GM21515 (cell line): Measurements from ENCODE around the gene SNCB.

ENCODE experiments used
- ATAC-seq: cut with Tn5 transposase; IDR thresholded peaks from one replicate; pipeline ENCODE4 v1.9.1; 2021; ENCODE audit not compliant: unreplicated experiment

SNCB gene

DNA sequence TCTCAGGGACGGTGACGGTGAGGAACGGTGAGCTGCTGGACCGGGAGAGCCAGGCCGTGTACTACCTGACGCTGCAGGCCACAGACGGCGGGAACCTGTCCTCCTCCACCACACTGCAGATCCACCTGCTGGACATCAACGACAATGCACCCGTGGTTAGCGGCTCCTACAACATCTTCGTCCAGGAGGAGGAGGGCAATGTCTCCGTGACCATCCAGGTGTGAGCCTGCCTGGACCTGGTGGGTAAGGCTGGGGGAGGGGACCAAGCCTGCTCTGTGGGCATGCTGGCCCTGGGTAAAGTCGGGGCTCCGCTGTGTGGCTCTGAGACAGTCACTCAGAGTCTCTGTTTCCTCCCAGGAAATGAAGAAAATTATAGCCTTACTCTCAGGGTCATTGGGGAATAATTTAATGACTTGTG, 51.9 kb downstream of the SNCB start:
- no peak for ATAC-seq

DNA sequence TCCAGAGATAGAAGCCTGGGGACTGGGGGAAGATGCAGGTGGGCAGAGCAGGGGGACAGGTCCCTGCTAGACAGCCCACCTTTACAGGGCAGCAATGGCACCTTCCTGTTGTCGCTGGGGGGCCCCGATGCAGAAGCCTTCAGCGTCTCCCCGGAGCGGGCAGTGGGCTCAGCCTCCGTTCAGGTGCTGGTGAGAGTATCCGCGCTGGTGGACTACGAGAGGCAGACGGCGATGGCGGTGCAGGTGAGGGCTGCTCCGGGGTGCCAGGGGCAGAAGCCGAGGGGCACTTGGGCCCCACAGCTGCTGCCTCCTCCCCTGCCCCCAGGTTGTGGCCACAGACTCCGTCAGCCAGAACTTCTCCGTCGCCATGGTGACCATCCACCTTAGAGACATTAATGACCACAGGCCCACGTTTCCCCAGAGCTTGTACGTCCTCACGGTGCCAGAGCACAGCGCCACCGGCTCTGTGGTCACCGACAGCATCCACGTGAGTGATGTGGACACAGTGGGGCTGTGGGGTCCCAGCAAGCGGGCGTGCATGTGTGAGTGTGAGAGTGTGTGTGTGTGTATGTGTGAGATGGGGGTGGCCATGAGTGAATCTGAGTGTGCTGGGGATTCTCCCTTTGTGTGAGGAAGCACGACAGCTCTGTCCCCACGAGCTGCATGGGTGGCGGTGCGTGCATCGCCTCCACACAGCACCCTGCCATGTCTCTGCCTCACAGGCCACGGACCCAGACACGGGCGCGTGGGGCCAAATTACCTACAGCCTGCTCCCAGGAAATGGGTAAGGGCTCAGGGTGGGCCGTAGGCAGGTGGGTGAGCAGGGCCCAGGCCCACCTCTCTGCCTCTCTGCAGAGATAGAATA, 52.8 kb downstream of the SNCB start:
- no peak for ATAC-seq

DNA sequence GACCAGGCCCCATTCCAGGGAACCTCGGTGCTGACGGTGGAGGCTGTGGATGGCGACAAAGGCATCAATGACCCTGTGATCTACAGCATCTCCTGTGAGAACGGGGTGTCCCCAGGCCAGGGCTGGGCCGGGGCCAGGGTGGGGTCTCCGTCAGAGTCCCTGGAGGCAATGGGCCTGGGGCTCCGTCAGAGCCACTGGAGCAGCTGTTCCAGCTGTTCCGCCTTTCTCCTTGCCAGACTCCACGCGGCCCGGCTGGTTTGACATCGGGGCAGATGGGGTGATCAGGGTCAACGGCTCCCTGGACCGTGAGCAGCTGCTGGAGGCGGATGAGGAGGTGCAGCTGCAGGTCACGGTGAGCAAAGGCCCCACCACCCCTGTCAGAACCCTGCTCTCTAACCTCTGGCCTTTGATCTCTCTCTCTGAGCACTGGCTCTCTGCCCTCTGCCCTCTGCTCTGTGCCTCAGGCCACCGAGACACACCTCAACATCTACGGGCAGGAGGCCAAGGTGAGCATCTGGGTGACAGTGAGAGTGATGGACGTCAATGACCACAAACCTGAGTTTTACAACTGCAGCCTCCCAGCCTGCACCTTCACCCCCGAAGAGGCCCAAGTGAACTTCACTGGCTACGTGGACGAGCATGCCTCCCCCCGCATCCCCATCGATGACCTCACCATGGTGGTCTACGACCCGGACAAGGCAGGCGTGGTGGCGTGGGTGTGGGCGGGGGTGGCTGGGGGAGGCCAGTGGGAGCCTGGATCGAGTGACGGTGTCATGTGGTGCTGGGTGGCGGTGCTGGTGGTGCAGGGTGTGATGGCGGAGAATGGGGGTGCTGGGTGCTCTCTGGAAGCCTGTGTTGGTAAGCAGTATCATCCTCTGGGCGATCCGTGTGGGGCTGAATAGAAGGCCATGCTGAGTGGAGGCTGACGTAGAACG, 54.6 kb downstream of the SNCB start:
- no peak for ATAC-seq

DNA sequence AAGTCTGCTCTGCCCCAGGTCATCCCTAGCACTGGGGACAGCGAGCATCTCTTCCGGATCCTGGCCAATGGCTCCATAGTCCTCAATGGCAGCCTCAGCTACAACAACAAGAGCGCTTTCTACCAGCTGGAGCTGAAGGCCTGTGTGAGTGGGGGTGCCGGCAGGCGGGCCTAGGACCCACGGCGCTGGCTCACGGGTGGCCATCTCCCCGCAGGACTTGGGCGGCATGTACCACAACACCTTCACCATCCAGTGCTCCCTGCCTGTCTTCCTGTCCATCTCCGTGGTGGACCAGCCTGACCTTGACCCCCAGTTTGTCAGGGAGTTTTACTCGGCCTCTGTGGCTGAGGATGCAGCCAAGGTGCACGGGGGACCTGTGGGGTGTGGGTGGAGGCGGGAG, 55.3 kb downstream of the SNCB start:
- ATAC-seq, result no peak

DNA sequence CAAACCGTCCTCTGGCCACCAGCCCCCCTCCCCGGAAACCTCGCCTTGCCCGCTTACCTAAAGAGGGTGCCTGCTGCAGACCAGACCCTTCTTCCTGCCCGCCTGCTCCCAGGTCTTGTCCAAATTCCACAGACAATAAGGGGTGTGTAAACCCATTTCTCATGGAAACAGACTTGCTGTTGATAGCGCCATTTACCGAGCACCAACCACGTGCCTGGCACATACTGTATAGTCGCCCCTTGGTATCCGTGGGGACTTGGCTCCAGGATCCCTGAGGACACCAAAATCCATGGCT, 56.1 kb downstream of the SNCB start:
- ATAC-seq, result no peak

DNA sequence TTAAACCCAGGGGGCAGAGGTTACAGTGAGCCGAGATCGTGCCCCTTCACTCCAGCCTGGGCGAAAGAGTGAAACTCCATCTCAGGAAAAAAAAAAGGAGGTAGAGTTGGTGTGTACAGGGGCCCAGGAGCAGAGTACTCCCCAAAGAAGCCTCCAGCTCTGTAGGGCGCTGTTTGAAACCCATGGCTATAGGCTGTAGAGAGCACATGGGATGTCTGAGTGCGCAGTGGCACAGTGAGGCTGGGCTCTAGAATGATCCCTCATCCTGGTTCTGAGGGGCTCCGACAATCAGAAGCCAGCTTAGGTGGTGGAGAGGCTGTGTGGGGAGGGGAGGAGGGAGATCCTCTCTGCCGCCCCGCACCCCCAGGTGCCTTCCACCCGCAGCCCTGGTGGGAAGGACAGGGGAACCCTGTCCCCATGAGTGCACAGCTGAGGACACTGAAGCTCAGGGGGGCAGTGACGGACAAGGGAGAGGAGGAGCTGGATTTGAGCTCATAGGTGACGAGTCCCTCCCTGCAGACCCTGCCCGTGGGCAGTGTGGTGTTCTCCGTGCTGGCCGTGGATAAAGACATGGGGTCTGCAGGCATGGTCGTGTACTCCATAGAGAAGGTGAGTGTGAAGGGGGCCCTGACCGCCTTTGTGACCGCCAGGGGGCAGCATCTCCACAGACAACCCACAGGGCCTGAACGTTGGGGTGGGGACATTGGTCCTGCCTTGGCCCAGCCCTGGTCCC, 56.6 kb downstream of the SNCB start:
- no peak for ATAC-seq
